HL-60/S4 treated with phorbol 12-myristate 13-acetate at 8.2 ng/mL for 4 days and 3 days (cell line): ENCODE measurements around the gene COL4A4.

ENCODE experiments used
- in situ Hi-C: fragments of 300-500 bp; cut with MboI; formaldehyde crosslinking; loops from 2 replicates; pipeline ENCODE4 v1.15.0; 2022; ENCODE audit warnings: low sequenced_read_pairs

Gene COL4A4

DNA sequence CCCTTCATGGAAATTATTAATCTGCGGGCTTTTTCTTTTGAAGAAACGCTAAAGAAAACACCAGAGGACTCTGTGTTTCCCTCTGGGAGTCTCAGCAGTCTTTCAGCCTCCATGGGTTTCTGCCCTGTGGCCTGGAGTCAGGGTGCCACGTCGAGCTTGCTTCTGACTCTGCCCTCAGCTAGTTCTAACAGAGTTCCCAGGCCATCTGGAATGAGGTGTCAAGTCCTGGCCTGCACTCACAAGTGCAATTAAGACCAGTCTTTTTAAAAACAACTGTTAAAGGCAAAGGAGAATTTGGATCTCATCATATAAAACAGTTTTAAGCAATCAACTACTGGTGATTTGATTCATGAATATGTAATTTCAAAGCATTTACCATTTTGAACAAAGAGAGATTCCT is 170.8 kb downstream of the COL4A4 start:
- in situ Hi-C loops = no loop called here

DNA sequence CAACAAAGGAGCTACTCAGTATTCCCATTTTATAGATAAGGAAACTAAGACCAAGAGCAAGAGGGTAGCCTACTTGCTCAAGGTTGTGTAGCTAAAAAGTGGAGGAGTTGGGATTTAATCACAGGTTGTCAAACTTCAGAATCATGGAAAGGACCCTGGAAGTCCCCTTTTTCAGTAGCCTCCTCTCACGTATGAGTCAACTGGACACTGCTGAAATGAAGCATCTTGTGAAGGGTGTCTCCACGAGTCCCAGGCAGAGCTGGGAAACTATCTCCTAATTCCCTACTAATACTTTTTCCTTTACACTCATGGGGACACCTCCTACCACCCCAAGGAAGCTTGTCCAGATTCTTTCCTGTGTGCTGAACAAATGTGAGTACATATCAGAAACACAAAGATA is 172.3 kb downstream of the COL4A4 start:
- in situ Hi-C loops = no loop called here

GRCh38 chr2:226985583-226985946 is 178.4 kb downstream of the COL4A4 start:
- in situ Hi-C loops = no loop called here

- in situ Hi-C loops = no loop called here
Measured at GRCh38 chr2:226984750-226985582, 179.0 kb downstream of the COL4A4 start.

- in situ Hi-C loops = no loop called here
Measured at GRCh38 chr2:226983895-226984749, 179.9 kb downstream of the COL4A4 start.

DNA sequence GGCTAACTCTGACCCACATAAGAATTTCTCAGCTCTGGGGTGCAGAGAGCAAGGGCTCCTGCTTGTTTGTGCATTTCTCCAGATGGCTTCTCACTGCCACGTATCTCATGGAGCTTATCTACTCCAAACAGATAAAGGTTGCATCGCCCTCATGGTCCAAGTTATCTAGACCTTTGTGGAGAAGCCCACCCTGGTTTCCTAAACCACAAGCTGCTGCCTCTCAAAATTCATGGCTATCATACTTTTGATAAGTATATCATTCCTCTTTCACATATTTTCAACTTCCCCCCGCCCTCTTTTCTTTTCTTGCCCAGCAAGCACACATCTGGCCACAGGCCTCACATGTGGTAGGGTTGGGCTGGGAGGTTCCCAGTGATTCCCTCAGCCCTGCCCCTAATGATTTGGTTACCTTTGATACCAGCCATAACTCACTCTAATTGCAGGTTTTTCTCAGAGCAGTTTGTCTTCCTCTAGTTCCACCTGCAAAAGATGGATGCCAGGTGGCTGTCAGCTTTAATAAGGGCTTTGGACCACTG is 182.1 kb downstream of the COL4A4 start:
- in situ Hi-C loops = no loop called here

DNA sequence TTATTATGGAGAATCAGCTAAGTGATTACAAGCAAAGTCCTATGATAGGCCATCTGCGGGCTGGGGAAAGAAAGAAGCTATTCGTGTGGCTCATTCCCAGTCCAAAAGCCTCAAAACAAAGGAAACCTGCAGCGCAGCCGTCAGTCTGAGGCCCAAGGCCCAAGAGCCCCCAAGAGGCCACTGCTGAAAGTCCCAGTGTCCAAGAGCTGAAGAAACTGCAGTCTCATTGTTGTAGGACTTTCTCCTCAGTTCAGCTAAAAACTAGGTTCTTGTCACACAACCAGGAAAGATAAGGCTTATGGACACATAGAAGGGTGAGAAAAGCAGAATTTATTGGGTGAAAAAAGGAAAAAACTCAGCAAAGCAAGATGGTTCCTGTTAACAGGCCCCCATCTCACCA is 185.0 kb downstream of the COL4A4 start:
- in situ Hi-C loops = no loop called here

DNA sequence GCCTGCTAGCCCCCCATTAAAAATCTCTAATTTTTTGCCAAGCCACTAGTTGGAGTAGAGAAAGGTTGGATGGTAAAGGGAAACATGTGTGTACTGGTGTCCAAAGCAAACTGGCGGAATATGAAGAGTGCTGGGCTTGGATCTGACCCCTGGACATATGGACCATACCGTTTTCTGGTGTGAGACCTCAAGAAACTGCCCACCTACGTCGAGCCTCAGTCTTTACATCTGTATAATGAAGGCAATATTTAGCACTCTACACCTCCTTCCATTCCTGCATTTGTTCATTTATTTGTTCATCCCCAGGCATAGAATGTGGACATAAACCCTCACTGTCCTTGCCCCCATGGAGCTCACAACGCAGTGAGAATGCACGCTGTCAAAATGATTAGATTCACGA is 185.7 kb downstream of the COL4A4 start:
- in situ Hi-C loops = no loop called here

DNA sequence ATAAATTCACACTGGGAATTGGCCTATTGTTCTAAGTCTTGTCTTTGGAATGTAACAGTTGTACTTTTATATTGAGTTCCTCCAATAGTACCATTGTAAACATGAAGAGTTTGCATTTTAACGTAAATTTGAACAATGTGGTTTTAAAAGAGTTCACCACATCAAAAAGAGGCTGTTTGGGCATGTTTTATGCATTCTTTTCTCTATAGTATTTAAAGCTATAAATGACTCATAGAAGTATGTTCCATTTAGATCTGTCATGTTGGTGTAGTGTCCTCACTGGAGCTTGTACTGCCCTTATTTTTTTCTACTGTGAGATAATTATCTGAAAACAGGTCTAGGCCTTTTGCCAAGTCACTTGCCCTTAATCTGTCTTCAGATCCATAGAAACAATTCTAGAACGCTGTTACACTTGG is 186.2 kb downstream of the COL4A4 start:
- in situ Hi-C loops = no loop called here

GRCh38 chr2:226973816-226974215 is 190.2 kb downstream of the COL4A4 start:
- in situ Hi-C loops = no loop called here

GRCh38 chr2:226971770-226972169 is 192.2 kb downstream of the COL4A4 start:
- in situ Hi-C loops = no loop called here

GRCh38 chr2:226971084-226971483 is 192.9 kb downstream of the COL4A4 start:
- in situ Hi-C loops = no loop called here

- in situ Hi-C loops = no loop called here
Measured at GRCh38 chr2:226970362-226970761, 193.6 kb downstream of the COL4A4 start.

- in situ Hi-C loops = no loop called here
Measured at GRCh38 chr2:226969417-226970080, 194.5 kb downstream of the COL4A4 start.

- in situ Hi-C loops = no loop called here
Measured at GRCh38 chr2:226965376-226965775, 198.6 kb downstream of the COL4A4 start.

- in situ Hi-C loops = no loop called here
Measured at GRCh38 chr2:226963528-226963927, 200.5 kb downstream of the COL4A4 start.

- in situ Hi-C loops = no loop called here
Measured at GRCh38 chr2:226962176-226962773, 201.7 kb downstream of the COL4A4 start.

DNA sequence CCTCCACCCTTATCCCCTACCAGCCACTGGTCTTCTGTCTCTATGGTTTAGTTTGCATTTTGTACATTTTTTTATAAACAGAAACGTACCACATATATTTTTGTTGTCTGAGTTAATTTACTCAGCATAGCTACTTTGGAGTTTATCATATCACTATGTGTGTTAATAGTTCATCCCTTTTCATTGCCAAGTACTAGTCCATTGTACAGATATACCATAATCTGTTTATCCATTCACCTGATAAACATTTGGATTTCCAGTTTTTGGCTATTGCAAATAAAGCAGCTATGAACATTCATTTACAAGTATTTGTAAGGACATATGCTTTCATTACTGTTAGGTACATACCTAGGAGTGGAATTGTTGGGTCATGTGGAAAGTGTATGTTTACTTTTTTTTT is 204.6 kb downstream of the COL4A4 start:
- in situ Hi-C loops = no loop called here

GRCh38 chr2:226956659-226957058 is 207.3 kb downstream of the COL4A4 start:
- in situ Hi-C loops = no loop called here

DNA sequence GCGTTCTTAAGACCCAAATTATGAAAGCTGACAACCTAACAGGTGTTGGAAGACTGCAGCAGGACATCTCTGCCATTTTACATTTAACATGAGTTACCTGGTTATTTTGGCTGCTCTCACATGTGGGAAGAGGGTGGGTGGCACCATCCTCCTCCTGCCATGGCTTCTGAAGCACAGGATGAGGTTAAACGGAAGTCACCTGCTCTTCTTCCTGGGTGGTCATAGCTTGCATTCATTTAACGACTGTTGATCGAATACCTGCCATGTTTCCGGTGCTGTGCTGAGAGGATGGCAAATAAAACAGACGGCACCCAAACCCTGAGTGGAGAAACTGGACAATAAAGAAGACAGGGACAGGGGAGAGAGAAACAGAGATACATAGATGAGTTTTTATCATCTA is 210.2 kb downstream of the COL4A4 start:
- in situ Hi-C loops = no loop called here

DNA sequence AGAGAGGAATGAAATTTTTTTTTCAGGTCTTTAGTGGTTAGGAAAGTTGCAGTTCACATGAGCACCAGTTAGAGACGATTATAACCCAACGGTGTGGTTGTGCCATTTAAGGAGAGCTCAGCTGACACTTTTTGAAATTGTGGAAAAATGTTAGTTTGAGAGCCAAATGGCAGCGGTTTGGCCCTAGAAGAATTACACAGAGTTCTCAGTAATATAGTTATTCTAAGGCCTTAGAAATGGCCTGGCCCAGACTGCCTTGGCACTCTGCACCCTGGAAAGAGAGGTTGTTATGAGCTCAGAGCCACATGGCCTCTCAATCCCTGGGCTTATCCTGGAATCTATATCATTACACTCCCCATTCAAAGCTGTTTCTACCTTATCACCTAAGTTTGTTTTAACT is 210.8 kb downstream of the COL4A4 start:
- in situ Hi-C loops = no loop called here
